Nephron progenitor cell (in vitro differentiated cells): Measurements from ENCODE around the gene PDE10A.

ENCODE experiments used
- DNase-seq: peaks from one replicate; pipeline ENCODE4 v3.0.0; 2021
- H3K27ac Mint-ChIP-seq: 2 replicates; pipeline ENCODE4 v1.8.0; 2021; ENCODE audit warnings: mild to moderate bottlenecking, moderate library complexity, mixed read lengths
- H3K27me3 Mint-ChIP-seq: 2 replicates; pipeline ENCODE4 v1.8.0; 2021; ENCODE audit warnings: mild to moderate bottlenecking, low read depth, mixed read lengths; ENCODE audit not compliant: poor library complexity
- H3K36me3 Mint-ChIP-seq: 2 replicates; pipeline ENCODE4 v1.8.0; 2021; ENCODE audit warnings: low read depth, mixed read lengths
- H3K4me1 Mint-ChIP-seq: 2 replicates; pipeline ENCODE4 v1.8.0; 2021; ENCODE audit warnings: mixed read lengths
- H3K4me3 Mint-ChIP-seq: 2 replicates; pipeline ENCODE4 v1.8.0; 2021; ENCODE audit warnings: mild to moderate bottlenecking, moderate library complexity, mixed read lengths
- H3K9me3 Mint-ChIP-seq: 2 replicates; pipeline ENCODE4 v1.8.0; 2021; ENCODE audit warnings: mild to moderate bottlenecking, moderate library complexity, mixed read lengths
- CTCF ChIP-seq: fragments of 200-600 bp; sonication (generic); IDR thresholded peaks from 2 replicates; pipeline ENCODE4 v1.5.0; 2021; ENCODE audit warnings: antibody characterized with exemption

The PDE10A gene

DNA sequence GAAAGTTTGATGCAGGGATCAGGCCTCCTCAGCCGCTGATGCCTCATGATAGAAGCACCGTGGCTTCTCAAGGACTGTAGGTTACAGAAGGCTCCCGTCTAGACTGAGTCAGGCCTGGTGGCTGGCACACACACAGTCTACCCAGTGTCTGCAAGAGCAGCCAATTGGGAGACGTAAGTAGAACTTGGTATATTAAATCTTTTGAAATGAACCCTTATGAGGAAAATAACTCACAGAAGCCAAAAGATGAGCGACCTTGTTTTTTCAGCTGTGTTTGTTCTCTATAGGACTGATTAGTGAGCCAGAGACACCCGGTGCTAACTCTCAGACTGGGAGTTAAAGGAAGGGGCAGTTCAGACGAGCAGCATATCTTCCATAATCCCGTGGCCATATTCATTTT lies 5.9 kb upstream of the PDE10A start:
- Mint-ChIP-seq H3K4me3 (no peak overlapping the region), H3K27me3 (peaks cover 44% of the 10 kb centered on the region), H3K4me1 (peaks cover 46% of the 10 kb centered on the region), H3K9me3 (no peaks in the 10 kb centered on the region), H3K27ac (no peak overlapping the region), H3K36me3 (no peaks in the 10 kb centered on the region)
- no peak for TF ChIP-seq CTCF
- no peak for DNase-seq

GRCh38 chr6:165665384-165665672 lies 2.3 kb upstream of the PDE10A start:
- Mint-ChIP-seq H3K4me3 (peak overlapping the region; percentile 85), H3K4me1 (peaks cover 33% of the 10 kb centered on the region), H3K9me3 (no peaks in the 10 kb centered on the region), H3K27me3 (peaks cover 48% of the 10 kb centered on the region), H3K36me3 (no peaks in the 10 kb centered on the region), H3K27ac (no peak overlapping the region)
- TF ChIP-seq CTCF: no peak
- no peak for DNase-seq

GRCh38 chr6:165664559-165665383 lies 1.7 kb upstream of the PDE10A start:
- no peaks in the 10 kb centered on the region for H3K9me3 Mint-ChIP-seq
- TF ChIP-seq CTCF: peak; percentile 18
- H3K36me3 Mint-ChIP-seq: no peaks in the 10 kb centered on the region
- DNase-seq: peak; percentile 35
- H3K4me1 Mint-ChIP-seq: peaks cover 37% of the 10 kb centered on the region
- no peak overlapping the region for H3K27ac Mint-ChIP-seq
- peak overlapping the region; percentile 85 for H3K4me3 Mint-ChIP-seq
- peaks cover 51% of the 10 kb centered on the region for H3K27me3 Mint-ChIP-seq

DNA sequence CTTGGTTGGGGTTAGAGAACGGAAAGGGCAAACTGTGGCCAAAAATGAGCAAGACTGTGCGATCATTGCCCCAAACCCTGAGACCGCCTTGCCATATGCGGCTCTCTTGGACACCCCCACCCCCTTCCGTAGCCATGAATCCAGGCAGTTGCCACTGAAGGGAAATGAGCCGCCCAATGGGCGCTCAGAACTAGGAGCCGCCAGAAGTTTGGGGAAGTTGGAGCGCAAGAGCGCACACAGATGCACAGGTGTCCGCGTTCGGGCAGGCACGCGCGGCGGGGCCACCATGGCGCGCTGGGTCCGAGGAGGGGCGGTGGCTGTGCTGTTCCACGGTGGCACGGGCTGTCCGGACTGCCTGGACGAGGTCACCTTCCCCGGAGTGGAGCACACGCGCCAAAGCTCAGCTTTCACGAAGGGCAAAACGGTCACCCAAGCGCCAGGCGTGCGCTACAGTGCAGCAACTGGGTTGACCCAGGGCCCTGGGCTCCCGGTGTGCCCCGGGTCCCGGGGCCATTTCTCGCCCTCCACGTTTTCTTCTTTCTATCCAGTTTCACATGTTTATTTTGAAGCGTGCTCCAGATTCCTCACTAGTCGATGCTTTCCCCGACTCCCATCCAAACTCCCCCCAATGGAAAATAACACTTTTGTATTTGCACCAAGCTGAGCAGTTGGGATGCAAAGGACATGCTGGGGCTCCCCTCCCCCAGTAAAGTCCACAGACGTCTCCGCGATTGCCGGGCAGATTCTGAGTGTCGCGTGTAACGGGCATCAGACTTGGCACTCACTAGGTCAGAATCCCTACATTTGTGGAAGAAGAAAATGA lies 906 bp upstream of the PDE10A start:
- Mint-ChIP-seq H3K4me3 (peak overlapping the region; percentile 85), H3K27ac (no peak overlapping the region), H3K9me3 (no peaks in the 10 kb centered on the region), H3K27me3 (peaks cover 59% of the 10 kb centered on the region), H3K4me1 (peaks cover 43% of the 10 kb centered on the region), H3K36me3 (no peaks in the 10 kb centered on the region)
- DNase-seq: peak; percentile 43
- no peak for TF ChIP-seq CTCF

- peak overlapping the region; percentile 85 for H3K4me3 Mint-ChIP-seq
- TF ChIP-seq CTCF: no peak
- peaks cover 46% of the 10 kb centered on the region for H3K4me1 Mint-ChIP-seq
- peaks cover 64% of the 10 kb centered on the region for H3K27me3 Mint-ChIP-seq
- DNase-seq: no peak
- no peaks in the 10 kb centered on the region for H3K9me3 Mint-ChIP-seq
- H3K27ac Mint-ChIP-seq: no peak overlapping the region
- no peaks in the 10 kb centered on the region for H3K36me3 Mint-ChIP-seq
These were observed 315 bp upstream of the PDE10A start for GRCh38 chr6:165663377-165663735.
